HG02938 (cell line): Measurements from ENCODE around the gene TSPAN2.

Source experiments
- ATAC-seq: cut with Tn5 transposase; IDR thresholded peaks from one replicate; pipeline ENCODE4 v1.9.1; 2021; ENCODE audit warnings: mild to moderate bottlenecking, moderate library complexity; ENCODE audit not compliant: unreplicated experiment

TSPAN2 gene

GRCh38 chr1:115114308-115114707, 25.0 kb upstream of the TSPAN2 start:
- no peak for ATAC-seq

GRCh38 chr1:115113766-115114165, 24.5 kb upstream of the TSPAN2 start:
- ATAC-seq = no peak

GRCh38 chr1:115112496-115113375, 23.4 kb upstream of the TSPAN2 start:
- no peak for ATAC-seq

- no peak for ATAC-seq
These were observed 18.4 kb upstream of the TSPAN2 start for GRCh38 chr1:115107516-115108260.

GRCh38 chr1:115105831-115106230, 16.5 kb upstream of the TSPAN2 start:
- ATAC-seq = no peak

GRCh38 chr1:115099693-115100050, 10.4 kb upstream of the TSPAN2 start:
- no peak for ATAC-seq

GRCh38 chr1:115098979-115099692, 9.8 kb upstream of the TSPAN2 start:
- peak; percentile 87 for ATAC-seq

GRCh38 chr1:115092175-115092574, 2.9 kb upstream of the TSPAN2 start:
- ATAC-seq = no peak

GRCh38 chr1:115091572-115091971, 2.3 kb upstream of the TSPAN2 start:
- ATAC-seq = no peak

GRCh38 chr1:115090956-115091355, 1.7 kb upstream of the TSPAN2 start:
- no peak for ATAC-seq

- ATAC-seq = no peak
These were observed 1.2 kb upstream of the TSPAN2 start for GRCh38 chr1:115090540-115090939.

- ATAC-seq = no peak
These were observed 835 bp upstream of the TSPAN2 start for GRCh38 chr1:115090186-115090490.

- no peak for ATAC-seq
These were observed 358 bp downstream of the TSPAN2 start for GRCh38 chr1:115088871-115089419.

- no peak for ATAC-seq
These were observed 1.1 kb downstream of the TSPAN2 start for GRCh38 chr1:115088115-115088778.

GRCh38 chr1:115086176-115086830, 3.0 kb downstream of the TSPAN2 start:
- ATAC-seq = no peak

- ATAC-seq = no peak
These were observed 4.3 kb downstream of the TSPAN2 start for GRCh38 chr1:115084902-115085511.

GRCh38 chr1:115082949-115083348, 6.4 kb downstream of the TSPAN2 start:
- ATAC-seq = no peak

GRCh38 chr1:115078708-115079107, 10.6 kb downstream of the TSPAN2 start:
- ATAC-seq = no peak

- no peak for ATAC-seq
These were observed 11.3 kb downstream of the TSPAN2 start for GRCh38 chr1:115077984-115078330.
